G401.6 (cell line): ENCODE results near the gene NTM.
"Not testable (repeated sequence)": the region's sequence is repeated elsewhere in the genome, so short reads cannot be mapped to it uniquely, and the experiment has no call there.

Experiments used
- FAIRE-seq: peaks from 2 replicates; lab custom pipeline; 2012; peaks lifted over from hg19 to GRCh38; lab: Jason Lieb, UNC

NTM gene

DNA sequence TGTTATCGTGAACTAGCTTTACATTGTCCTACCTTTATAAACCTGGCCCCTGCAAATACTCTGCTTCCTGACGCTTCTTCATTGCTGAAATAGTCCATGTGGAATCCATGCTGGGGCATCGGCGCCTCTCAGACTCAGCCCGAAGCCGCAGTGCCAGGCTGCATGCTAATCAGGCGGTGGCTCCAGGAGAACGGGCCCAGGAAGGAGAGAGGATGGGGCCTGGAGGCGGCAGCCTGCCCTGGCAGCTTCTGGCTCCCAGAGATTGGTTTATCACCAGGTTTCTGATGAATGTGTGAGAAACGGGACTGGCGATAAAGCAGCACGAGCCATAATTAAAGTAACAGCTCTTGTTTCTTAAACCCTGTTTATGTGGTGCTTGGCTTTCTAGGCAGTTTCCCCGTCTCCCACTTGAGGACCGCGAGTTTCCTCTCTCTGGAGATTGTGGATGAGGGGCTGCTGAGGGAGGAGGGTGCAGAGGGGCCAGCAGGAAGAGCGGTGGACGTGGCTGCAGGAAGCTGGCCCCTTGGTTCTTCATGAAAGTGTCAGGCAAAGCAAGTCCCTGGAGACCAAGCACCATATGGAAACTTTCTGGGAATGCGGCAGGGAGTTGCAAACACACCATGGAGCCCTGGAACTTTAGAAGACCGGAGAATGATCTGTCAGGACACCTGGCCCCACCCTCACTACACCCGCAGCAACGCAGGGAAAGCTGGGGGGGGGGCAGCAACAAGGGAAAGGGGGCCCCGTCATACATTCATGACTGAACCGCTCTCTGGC, 93.4 kb downstream of the NTM start:
- FAIRE-seq = no peak

DNA sequence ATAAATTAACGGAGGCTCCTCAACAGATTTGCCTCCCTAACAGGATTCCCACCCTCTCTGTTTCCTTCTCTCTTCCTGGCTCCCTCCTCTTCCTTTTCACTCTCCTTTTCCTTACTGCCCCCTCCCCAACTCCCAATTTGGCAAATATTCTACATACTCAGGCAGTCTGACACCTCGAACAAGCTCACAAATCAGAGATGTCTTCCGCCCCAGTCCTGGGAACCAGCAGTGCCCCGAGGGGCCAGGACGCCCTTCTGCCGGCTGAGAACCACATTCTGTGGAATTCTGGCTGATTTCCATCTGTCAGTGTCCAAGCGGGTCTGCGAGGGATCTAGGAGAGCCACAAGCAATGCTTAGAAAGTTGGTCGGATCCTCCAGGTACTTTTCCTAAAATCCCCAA, 94.0 kb downstream of the NTM start:
- no peak for FAIRE-seq

- no peak for FAIRE-seq
Observed at GRCh38 chr11:131465039-131465438, 94.6 kb downstream of the NTM start.

DNA sequence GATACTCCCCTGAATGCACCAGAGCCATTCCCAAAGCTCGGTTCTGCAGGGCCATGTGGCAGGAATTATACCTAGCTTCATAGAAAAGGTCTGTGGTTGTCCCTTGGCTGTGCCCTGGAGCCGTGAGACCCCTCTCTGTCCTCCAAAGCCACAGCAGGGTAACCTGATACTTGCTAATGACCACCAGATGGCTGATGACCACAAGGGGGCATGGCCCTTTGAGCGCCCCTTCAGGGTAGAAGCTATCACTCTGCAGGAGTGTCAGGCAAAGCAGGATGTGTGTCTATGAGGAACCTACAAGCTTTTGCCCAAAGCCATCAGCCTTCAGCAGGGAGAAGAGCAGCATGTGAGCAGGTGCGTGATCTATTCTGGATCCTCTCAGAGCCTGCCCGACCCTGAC, 95.3 kb downstream of the NTM start:
- no peak for FAIRE-seq

DNA sequence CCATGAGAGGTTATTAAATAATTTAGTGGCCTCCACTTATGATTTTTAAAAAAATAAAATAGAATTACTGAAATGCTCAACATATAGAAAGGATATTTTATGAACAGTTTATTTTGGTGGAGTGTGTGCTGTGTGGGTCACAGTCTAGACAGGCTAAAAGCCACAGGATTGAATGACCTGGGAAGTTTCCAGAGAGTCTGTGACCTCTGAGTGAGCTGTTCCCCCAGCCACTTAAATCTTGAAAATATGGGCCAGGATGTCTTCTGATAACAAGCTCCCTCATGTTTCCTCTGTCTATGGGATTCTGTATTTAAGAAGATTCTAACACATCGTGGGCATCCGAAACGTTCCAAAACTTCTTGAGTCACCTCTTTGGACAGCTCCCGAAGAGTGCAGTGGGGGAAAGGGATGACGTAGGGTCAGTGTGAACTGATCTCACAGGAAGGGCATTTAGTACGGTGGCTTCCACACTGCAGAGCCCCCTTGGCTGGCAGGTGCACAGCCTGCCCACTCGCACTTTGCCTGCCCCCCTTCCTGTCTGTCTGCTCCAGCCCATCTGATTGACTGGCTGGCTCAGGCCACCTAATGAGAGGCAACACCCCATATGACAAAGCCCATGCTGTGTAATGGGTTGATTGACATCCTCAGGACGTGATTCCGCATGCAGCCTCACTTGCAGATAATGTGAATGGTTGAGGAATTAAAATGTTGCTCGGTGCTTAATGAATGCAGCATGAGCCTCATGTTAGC, 97.4 kb downstream of the NTM start:
- no peak for FAIRE-seq

- FAIRE-seq = no peak
Observed at GRCh38 chr11:131468565-131468964, 98.2 kb downstream of the NTM start.

DNA sequence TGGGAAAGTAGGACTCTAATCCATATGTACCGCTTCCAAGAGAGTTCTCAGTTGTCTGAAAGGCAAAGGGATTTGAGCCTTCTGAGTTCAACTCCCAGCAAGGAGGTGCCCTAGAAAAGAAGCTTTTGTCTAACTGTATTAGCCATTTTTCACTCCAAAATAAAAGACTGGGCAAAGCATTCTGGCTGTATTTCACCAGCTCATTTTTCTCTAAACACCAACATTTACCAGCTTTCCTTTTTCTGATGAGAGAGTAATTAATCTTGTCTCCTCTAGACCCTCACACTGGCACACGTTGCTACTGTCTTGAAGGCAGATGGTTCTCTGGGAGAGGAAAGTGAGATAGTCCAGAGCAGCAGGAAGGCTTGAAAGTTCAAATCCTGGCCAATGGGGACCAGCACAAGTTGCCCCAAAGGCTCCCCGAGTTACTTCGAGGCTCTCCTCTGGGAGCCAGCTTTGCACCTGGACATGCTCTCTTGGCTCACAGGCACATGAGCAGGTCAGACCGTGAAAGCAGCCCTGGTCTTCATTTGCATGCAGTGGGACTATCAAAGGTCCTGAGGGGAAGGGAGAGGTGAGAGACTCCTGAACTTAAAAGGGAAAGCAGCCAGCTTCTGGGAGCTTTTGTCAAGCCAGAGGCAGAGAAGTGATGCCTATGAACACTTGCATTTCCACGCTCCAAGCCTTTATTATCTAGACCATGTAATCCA, 100.0 kb downstream of the NTM start:
- no peak for FAIRE-seq

DNA sequence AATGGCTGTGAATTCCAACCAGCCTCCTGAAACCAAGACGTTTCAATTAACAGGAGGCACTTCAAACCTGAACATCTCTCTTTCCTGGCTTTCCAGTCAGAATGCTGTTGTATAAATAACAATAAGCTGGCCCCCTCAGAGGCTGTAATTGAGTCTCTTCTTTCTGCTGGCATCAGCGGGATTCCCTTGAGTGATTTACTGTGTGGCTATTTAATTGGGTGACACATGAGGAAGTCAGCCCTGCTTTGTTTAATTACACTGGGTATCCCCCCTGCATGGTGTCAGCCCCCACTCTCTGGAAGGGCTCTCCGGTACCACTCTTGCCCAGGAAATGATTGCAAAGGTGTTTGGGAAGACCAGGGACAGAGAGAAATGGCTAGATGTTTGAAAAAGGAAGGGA, 101.6 kb downstream of the NTM start:
- no peak for FAIRE-seq

- no peak for FAIRE-seq
Observed at GRCh38 chr11:131474947-131475346, 104.5 kb downstream of the NTM start.

DNA sequence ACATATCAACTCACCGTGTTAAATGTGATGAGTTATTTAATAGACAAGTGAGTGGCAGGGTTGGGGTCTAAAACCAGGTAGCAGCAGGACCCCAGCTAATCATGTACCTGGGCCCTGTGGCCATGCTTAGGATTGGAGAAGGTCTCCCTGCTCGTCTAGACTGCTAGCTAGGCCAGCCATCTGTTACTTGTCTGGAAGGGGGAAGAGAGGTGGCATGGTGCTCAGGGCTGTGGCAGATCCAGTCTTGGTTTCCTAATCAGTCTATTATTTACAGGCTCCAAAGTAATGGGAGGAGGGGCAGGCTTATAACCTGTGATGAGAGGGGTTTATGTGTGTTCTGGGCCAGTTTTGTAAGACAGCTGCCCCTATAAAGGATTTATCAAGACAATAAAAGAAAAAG, 105.9 kb downstream of the NTM start:
- FAIRE-seq = no peak

DNA sequence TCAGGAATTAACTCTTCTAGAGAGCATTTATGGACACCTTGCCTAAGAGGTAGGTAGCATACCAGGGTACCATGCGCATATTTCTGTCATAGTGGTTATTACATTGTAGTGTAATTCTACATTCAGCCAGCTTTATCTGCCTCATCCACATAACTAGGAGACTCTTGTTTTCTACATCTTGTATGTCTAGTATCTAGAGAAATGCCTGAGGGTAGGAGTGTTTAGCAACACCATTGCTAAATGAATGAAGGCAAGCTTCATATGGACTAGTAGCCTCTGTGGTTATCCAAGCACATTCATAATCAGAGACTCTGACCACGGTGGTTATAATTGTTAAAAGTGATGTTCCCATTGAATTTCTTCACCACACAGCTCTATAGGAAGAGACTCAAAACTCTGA, 107.9 kb downstream of the NTM start:
- no peak for FAIRE-seq

- FAIRE-seq = no peak
Observed at GRCh38 chr11:131481303-131481702, 110.9 kb downstream of the NTM start.

DNA sequence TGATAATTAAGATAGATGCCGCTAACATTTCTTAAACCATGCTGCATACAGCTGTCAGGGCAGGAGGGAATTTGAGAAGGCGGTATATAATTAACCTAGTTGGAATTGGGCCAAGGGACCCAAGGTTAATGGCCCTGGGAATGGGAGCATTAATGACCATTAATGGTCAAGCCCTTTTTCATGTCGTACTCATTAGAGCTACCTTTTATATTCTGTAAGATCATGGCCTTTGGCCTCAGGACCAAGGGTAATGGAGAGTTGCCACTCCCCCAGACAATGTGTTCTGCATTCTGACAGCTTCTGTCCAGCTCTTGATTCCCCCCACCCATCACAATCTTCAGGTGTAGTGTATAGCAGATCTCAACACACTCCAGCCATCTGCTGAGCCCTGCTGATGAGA, 111.6 kb downstream of the NTM start:
- FAIRE-seq = no peak

DNA sequence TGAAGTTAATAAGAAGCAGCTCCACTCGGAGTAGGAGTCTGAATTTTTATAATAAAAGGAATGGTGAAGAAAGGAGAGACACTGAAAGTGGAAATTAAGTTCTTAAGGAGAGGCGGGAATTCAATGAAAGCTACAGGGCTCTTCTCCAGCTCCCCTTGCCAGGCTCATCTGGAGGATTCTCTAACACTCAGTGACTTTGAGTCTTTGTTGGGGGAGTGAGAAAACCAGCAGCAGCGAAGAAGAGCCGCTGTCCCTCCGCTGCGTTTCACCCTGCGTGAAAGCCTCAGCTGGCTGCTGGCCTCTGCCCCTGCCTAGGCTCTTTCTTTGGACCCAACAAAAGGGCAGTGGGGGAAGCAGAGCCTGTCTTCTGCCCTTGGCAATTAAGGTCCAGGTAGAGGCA, 113.0 kb downstream of the NTM start:
- no peak for FAIRE-seq

GRCh38 chr11:131483877-131484276, 113.5 kb downstream of the NTM start:
- no peak for FAIRE-seq

DNA sequence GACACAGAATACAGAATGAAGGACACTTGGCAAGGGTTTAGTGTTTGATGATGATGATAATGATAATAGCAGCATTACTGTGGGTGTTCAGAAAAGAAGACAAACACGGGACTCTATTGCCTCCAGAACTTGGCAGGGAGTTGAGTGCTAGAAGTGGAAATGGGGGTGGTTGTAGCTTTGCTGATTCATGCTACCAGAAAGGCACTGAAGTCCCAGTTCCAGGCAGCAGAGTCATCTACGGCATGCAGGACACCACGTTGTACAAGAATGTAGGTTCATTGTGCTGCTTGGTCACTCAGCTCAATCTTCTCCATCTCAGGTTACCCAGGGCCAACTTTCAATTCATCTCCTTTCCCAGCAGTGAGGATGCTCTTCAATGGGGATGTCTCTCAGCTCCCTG, 115.7 kb downstream of the NTM start:
- FAIRE-seq = no peak

GRCh38 chr11:131486937-131487635, 116.7 kb downstream of the NTM start:
- no peak for FAIRE-seq

- FAIRE-seq = no peak
Observed at GRCh38 chr11:131488238-131488637, 117.8 kb downstream of the NTM start.

DNA sequence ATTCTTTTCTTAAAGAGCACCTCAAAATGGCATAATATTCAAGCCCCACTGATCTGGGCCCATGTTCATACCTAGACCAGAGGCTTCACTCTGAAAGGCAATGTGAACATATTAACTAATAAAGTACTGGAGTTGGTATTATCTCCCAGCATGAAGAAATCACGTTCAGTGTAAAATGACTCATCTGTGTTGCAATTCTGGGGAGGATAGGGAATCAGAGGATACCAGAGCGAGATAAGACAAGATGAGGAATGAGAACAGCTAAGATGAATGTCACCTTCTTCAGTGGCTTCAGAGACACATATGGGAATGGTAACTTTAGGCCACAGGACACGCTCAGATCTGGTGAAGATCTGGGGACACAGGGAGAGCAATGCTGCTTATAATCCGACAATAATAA, 121.1 kb downstream of the NTM start:
- no peak for FAIRE-seq

DNA sequence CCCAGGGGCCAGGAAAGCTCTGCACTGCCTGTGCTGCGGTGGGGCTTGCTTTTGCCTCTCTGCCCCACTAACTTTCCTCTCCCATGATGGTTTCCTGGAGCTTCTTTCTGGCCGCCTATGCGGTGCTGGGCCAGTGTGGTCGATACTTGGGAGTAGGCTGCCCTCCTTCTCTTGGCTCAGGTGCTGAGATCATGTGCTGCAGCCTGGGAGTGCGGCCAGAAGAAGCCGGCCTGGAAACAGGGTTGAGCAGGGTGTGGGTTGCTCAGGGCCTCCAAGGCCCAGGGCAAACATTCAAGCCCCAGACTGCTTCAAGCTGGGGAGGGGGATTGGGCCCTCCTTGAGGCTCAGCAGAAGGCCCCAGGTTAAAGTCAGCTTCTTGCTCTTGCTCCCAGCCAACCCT, 125.0 kb downstream of the NTM start:
- FAIRE-seq = no peak

DNA sequence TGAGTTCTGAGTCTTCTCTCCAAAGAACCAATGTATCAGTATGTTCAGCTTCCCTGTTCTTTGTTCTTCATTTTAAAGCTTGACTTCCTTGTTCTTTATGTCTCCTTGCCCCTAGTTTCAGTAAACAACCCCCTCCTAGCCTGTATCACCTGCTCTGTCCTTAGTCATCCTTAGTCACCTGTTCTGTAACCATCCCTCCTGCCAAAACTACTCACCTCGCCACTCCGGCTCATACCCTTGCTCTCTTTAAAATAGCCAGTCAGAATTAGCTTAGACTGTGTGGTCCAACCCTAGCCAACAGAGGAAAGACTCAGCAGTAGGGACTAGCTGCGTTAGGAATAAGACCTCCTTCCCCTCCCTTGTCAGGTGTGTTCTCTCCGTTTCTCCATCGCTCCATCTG, 127.3 kb downstream of the NTM start:
- not testable (repeated sequence) for FAIRE-seq

- no peak for FAIRE-seq
Observed at GRCh38 chr11:131498631-131499160, 128.3 kb downstream of the NTM start.
